Left colon (tissue), 2 donors: ENCODE results near the gene NAALADL1. TPM values are rescaled to one million over a fixed set of nuclear protein-coding genes. Genes with fewer than 3 reads are reported as not detected.
"Not testable (repeated sequence)": the region's sequence is repeated elsewhere in the genome, so short reads cannot be mapped to it uniquely, and the experiment has no call there.

Experiments used
- ATAC-seq: fragments of 200-7000 bp; cut with Tn5 transposase; one replicate; pipeline ENCODE4 v1.9.1; 2020; ENCODE audit warnings: mild to moderate bottlenecking, moderate library complexity
- DNase-seq, 2 donors: peaks; one replicate each; pipeline ENCODE4 v3.0.0-alpha.2; 2020
- intact Hi-C, 2 donors: fragments of 100-400 bp; cut with DNase I in 1 of 2; cut with micrococcal nuclease in 1 of 2; formaldehyde crosslinking; loops; one replicate each; pipeline versions ENCODE4 v1.11.2 to v1.14.0; 2022; cut with DNase I, micrococcal nuclease
- total RNA-seq, 2 donors: library from RNA; stranded (reverse); fragmentation: NEBNext Ultra II Directional; extraction: Animal tissue kit (Norgen Biotek cat#: 25700); gene quantifications; one replicate each; pipeline ENCODE4 v1.2.1, GENCODE V29; 2021
- donor health status: DM: no; HTN: no; CAD: no.
- donor health status: DM: yes; HTN: yes; CAD: no.

NAALADL1 gene
- total RNA-seq, 2 donors from 2014 or later: 7.8 to 34.1 TPM

- DNase-seq, ATAC-seq, intact Hi-C loops: not testable (repeated sequence)
Observed at GRCh38 chr11:65023502-65023901, 34.9 kb downstream of the NAALADL1 start.

DNA sequence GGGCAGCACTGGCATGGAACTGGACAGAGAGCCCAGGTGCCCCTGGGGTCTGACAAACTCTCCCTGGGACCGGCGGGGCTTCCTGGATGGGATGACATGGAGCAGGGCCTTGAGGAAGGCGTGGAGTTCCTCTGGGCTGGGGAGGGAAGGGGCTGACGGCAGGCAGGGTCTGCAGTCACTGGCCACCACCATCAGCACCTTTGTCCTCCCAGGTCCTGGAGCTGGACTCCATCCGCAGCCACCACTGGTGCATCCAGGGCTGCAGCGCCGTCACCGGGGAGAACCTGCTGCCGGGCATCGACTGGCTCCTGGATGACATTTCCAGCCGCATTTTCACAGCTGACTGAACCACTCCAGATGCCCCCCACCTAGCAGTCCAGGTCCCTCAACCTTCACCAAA is 36.8 kb downstream of the NAALADL1 start:
- intact Hi-C loops: no loop called here
- no peak for DNase-seq

DNA sequence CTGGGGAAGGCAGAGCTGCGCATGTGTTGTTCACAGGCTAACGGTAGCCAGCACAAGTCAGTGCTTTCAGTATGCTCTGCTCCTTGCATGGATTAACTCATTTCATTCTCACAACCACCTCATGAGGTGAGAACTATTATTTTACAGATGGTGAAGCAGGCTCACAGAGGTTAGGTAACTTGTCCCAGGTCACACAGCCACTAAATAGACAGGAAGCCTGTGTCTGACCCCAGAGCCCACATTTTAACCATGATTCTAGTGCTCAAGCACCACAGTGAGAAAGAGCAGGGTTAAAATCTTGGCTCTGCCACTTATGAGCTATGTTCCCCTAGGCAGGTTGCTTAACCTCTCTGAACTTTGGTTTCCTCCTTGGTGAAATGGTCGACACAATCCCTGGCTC is 37.4 kb downstream of the NAALADL1 start:
- ATAC-seq (no peak), DNase-seq (no peak)
- intact Hi-C loops: no loop called here

More for the DNA sequence above, 36.8 kb downstream of the NAALADL1 start:
- ATAC-seq: no peak

- ATAC-seq: no peak
- intact Hi-C loops: no loop called here
- DNase-seq: no peak
Observed at GRCh38 chr11:65019824-65020223, 38.5 kb downstream of the NAALADL1 start.

DNA sequence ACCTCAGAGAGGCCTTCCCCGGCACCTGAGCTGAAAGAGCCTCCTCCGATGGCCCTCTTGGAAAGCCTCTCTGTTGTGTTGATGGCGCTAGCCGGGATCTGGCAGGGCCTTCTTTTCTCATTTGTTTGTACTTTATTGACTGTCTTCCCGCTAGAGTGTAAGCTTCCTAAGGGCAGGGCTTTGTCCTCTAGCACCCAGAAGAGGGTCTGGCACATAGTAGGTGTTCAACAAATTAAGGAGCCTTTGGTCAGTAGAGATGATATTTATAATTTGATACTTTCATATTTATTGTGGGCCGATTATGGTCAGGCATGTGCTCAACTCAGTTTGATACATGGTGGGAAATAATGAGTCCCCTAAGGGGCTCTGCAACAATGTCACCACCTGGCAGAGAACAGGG is 40.4 kb downstream of the NAALADL1 start:
- ATAC-seq: no peak
- intact Hi-C loops: no loop called here
- no peak for DNase-seq

GRCh38 chr11:65016705-65017104 is 41.6 kb downstream of the NAALADL1 start:
- intact Hi-C loops: no loop called here
- no peak for DNase-seq
- no peak for ATAC-seq

- DNase-seq: no peak
- ATAC-seq: peak; percentile 24
- intact Hi-C loops: no loop called here
Observed at GRCh38 chr11:65014726-65015227, 43.6 kb downstream of the NAALADL1 start.

DNA sequence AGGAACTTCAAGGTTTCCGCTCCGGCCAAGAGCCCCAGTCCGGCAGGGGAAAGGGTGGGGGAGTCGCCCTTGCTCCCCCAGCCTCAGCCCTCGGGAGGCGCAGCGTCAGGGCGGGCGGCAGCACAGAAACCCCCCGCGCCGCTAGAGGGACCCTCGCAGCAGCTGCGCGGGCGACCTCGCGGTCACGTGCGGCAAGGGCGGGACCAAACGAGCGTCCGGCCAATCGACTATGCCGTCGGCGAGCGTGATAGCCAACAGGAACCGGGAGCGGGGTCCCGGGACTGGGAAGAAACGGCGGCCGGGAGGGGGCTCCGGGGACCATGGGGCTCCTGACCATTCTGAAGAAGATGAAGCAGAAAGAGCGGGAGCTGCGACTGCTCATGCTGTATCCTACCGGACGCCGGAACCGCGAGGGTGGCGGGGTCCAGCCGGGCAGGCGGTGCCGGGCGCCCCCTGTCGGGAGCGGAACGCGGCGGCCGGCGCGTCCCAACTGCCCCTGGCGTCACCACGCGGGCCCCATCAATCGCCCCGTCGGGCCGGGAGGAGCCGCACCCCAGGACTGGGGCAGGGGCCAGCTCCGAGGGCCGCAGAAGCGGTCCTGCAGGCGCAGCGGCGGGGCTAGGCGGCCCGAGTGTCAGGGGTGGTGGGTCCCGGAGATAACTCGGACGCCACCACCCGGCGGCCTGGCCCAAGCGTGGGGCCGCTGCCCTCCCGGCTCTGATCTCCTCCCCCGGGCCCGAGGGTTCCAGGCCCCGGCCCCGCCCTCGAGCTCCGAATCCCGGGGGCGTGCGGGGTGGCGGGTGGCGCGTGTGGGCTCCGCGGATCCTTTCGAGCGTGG is 44.2 kb downstream of the NAALADL1 start, which contains the start of gene ARL2:
ARL2 (plus strand) TSS at position 273 of the 838 bp plus-strand sequence; CDS start at position 321, 48 bp downstream.
- intact Hi-C loops: no loop called here

DNA sequence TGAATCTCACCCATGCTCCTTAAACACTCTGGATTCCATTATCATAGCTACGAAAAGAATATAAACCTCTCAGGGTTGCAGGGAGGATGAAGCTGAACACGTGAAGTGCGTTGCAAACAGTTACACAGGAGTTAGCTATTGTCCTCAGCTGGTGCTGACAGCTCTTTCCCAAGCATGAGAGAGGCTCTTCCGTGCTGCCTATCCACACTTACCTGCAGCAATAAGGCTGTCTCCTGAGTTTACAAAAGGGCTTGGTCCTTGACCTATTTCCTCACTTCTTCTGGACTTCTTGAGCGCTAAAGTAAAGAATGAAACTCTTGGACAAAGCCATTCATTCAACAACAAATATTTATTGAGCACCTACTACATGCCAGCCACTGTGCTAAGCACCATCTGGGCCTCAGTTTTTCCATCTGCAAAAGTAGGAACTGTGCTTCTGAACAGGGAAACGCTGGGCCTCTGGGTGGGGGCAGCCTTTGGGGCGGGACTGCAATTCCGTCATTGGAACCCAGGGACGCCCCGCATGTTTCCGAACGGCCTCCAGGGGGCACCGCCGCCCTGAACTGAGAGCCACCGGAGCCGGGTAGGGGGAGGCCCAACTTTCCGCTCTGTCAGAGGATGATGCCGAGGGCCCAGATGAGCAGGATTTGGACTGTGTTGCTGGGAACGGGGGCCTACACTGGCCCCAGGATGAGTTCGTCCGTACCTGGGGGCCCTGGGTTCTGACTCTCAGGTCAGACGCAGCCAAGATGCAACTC is 45.0 kb downstream of the NAALADL1 start:
- ATAC-seq (peak; percentile 86), DNase-seq (peak; percentile 93 to 94)
- intact Hi-C loops: no loop called here

More for the DNA sequence above, 44.2 kb downstream of the NAALADL1 start, which contains the start of gene ARL2:
- DNase-seq (peak; percentile 91 to 94), ATAC-seq (peak; percentile 79)

GRCh38 chr11:65008873-65009272 is 49.5 kb downstream of the NAALADL1 start:
- ATAC-seq: no peak
- no peak for DNase-seq
- intact Hi-C loops: no loop called here

- no peak for DNase-seq
- intact Hi-C loops: no loop called here
- ATAC-seq: peak; percentile 23
Observed at GRCh38 chr11:65008016-65008415, 50.3 kb downstream of the NAALADL1 start.

GRCh38 chr11:65003968-65004367 is 54.4 kb downstream of the NAALADL1 start:
- intact Hi-C loops, ATAC-seq, DNase-seq: not testable (repeated sequence)

GRCh38 chr11:65003282-65003681 is 55.1 kb downstream of the NAALADL1 start:
- intact Hi-C loops: no loop called here
- ATAC-seq: no peak

GRCh38 chr11:65002706-65003105 is 55.6 kb downstream of the NAALADL1 start:
- ATAC-seq (no peak), DNase-seq (no peak)
- intact Hi-C loops: no loop called here

More at GRCh38 chr11:65003282-65003681, 55.1 kb downstream of the NAALADL1 start:
- DNase-seq: no peak

DNA sequence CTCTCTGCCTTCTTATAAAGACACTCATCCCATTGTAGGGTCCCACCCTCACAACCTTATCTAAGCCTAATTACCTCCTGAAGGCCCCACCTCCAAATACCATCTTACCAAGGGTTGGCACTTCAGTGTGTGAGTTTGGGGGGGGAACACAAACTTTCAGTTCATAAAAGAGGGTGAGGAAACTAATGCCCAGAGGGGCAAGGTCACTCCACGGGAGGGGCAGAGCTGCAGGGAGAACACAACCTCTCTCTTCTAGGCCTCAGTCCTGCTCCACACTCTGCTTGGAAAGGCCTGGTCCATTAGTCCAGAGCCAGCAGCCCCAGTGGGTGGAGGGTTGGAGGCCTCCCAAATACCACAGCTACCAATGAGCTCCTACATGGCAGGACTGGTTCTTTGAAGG is 58.9 kb downstream of the NAALADL1 start:
- DNase-seq: peak; percentile 61 to 74
- peak; percentile 46 for ATAC-seq
- intact Hi-C loops: no loop called here

DNA sequence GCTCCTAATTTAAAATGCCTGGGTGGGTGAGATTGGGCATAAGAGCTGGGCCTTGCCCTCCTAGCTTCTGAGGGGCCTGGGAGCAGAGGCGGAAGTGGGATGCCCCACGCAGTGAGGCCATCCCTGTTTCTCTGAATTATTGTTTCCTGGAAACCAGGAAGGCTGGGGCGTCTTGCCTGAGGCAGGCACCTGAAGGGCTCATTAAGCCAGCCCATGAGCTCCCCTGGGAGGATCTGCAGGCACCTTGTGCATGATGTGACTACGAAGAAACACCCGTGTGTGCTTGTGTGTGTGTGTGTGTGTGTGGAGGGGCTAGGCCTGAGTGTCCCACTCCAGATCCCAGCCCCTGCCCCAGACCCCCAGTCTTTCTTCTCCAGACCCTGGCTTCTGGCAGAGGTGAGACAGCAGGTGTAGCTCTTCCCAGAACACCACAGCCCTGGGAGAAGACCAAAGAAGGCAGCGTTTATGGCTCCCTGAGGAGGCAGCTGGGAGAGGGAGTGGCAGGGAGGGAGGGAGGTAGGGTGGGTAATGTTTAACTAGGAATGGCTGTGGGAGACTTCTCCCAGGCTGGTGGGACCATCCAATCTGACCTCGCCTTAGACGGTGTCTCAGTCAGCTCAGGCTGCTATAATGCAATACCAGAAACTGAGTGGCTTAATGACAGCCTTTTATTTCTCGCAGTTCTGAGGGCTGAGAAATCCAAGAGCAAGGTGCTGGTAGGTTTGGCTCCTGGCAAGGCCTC is 59.5 kb downstream of the NAALADL1 start:
- ATAC-seq: peak; percentile 80
- intact Hi-C loops: no loop called here
- peak; percentile 69 to 85 for DNase-seq

GRCh38 chr11:64998141-64998540 is 60.2 kb downstream of the NAALADL1 start:
- intact Hi-C loops: no loop called here
- ATAC-seq: peak; percentile 30

GRCh38 chr11:64996710-64997380 is 61.5 kb downstream of the NAALADL1 start, which contains the start of gene BATF2:
BATF2 (minus strand) TSS chr11:64996971; CDS start chr11:64996914, 57 bp downstream.
- peak; percentile 67 for ATAC-seq
- intact Hi-C loops: no loop called here

More at GRCh38 chr11:64998141-64998540, 60.2 kb downstream of the NAALADL1 start:
- no peak for DNase-seq

More at GRCh38 chr11:64996710-64997380, 61.5 kb downstream of the NAALADL1 start, which contains the start of gene BATF2:
- peak; percentile 90 to 91 for DNase-seq
